ENCODE results near the gene PLXNB2. TPM values are rescaled to one million over a fixed set of nuclear protein-coding genes. Genes with fewer than 3 reads are reported as not detected.
A peak's percentile ranks its signal among the peaks of the same experiment; 100 is the strongest.

Gene PLXNB2
- total RNA-seq, 1 experiment from 2014 or later, result 260 TPM

- intact Hi-C loops (cut with micrococcal nuclease; ENCODE audit: unreplicated experiment), result loop anchor here (1.0 kb wide), 3 partner anchors 11 to 38 kb away; no protein-coding TSS in a partner anchor
- no TSS peak for BruUV-seq (replicated peaks)
- Histone ChIP-seq H3K9me3 (ENCODE audit: insufficient read depth, low read depth) (no peaks in the 10 kb centered on the region), H3K4me1 (replicated peaks; ENCODE audit: insufficient read depth) (peaks cover 57% of the 10 kb centered on the region), H3K79me2 (ENCODE audit: low read depth) (peaks cover 72% of the 10 kb centered on the region), H3K27ac (peak overlapping the region; percentile 92), H3K36me3 (ENCODE audit: low read depth) (peaks cover 10% of the 10 kb centered on the region; the same call in 1 of the 2 replicates), H3K27me3 (ENCODE audit: insufficient read depth, low read depth) (no peaks in the 10 kb centered on the region), H3F3A (ENCODE audit: insufficient read depth, low read depth) (peaks cover 41% of the 10 kb centered on the region), H3K4me2 (peak overlapping the region; percentile 98), H2AFZ (no peak overlapping the region), H3K9me2 (ENCODE audit: insufficient read depth) (no peaks in the 10 kb centered on the region), H4K20me1 (ENCODE audit: insufficient read depth) (peaks cover 49% of the 10 kb centered on the region), H3K4me3 (peak overlapping the region; percentile 88; the same call in 1 of the 2 replicates)
- peak; percentile 94 to 95 for DNase-seq
- POLR2A ChIA-PET (ENCODE audit: unreplicated experiment), result interaction anchor here (0.5 to 1.8 kb wide), 4 partner anchors 9 to 53 kb away, joined by 3 to 12 read pairs (median 5); partner anchors contain the start of genes HDAC10 and MAPK11
- TF ChIP-seq, protein P1, sequence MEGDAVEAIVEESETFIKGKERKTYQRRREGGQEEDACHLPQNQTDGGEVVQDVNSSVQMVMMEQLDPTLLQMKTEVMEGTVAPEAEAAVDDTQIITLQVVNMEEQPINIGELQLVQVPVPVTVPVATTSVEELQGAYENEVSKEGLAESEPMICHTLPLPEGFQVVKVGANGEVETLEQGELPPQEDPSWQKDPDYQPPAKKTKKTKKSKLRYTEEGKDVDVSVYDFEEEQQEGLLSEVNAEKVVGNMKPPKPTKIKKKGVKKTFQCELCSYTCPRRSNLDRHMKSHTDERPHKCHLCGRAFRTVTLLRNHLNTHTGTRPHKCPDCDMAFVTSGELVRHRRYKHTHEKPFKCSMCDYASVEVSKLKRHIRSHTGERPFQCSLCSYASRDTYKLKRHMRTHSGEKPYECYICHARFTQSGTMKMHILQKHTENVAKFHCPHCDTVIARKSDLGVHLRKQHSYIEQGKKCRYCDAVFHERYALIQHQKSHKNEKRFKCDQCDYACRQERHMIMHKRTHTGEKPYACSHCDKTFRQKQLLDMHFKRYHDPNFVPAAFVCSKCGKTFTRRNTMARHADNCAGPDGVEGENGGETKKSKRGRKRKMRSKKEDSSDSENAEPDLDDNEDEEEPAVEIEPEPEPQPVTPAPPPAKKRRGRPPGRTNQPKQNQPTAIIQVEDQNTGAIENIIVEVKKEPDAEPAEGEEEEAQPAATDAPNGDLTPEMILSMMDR (conservative IDR thresholded peaks at IDR 0.05), result no peak
- no peak for TF ChIP-seq EZH2 (IDR thresholded peaks at IDR 0.05; ENCODE audit: low read depth)
- CTCF ChIA-PET, result interaction anchor here (0.7 to 1.7 kb wide), 5 partner anchors 9 to 33 kb away, joined by 3 to 8 read pairs (median 4); no protein-coding TSS in a partner anchor
Measured at GRCh38 chr22:50303848-50304527, 3.5 kb downstream of the PLXNB2 start.

DNA sequence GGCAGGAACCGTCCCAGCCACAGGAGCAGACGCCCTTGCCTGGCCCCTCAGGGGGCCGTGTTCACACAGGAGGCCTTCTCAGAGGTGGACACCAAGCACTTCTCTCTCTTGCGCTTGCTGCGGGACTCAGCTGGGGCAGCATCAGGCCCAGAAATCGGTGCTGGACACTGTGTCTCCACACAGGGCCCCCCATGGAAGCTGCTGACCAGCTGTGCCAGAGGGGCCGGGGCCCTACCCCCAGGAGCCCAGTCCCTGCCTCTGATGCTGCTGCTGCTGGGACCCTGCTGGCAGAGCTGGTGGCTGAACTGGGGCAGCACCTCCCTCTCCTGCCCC lies 4.0 kb downstream of the PLXNB2 start:
- Histone ChIP-seq H3K79me2 (ENCODE audit: low read depth) (peaks cover 77% of the 10 kb centered on the region), H4K20me1 (ENCODE audit: insufficient read depth) (peaks cover 54% of the 10 kb centered on the region), H2AFZ (no peak overlapping the region), H3K9me2 (ENCODE audit: insufficient read depth) (no peaks in the 10 kb centered on the region), H3F3A (ENCODE audit: insufficient read depth, low read depth) (peaks cover 40% of the 10 kb centered on the region), H3K9me3 (ENCODE audit: insufficient read depth, low read depth) (no peaks in the 10 kb centered on the region), H3K27me3 (ENCODE audit: insufficient read depth, low read depth) (no peaks in the 10 kb centered on the region), H3K4me1 (replicated peaks; ENCODE audit: insufficient read depth) (peaks cover 62% of the 10 kb centered on the region), H3K4me2 (peak overlapping the region; percentile 98), H3K27ac (peak overlapping the region; percentile 92), H3K4me3 (peak overlapping the region; percentile 88; the same call in 1 of the 2 replicates), H3K36me3 (ENCODE audit: low read depth) (peaks cover 10% of the 10 kb centered on the region; the same call in 1 of the 2 replicates)
- intact Hi-C loops (cut with micrococcal nuclease; ENCODE audit: unreplicated experiment), result no loop called here
- TF ChIP-seq, protein P1 (conservative IDR thresholded peaks at IDR 0.05), result no peak
- no peak for TF ChIP-seq EZH2 (IDR thresholded peaks at IDR 0.05; ENCODE audit: low read depth)
- ChIA-PET POLR2A (ENCODE audit: unreplicated experiment) (interaction anchor here (0.5 to 1.8 kb wide), 3 partner anchors 8 to 53 kb away, joined by 3 to 12 read pairs (median 7); partner anchors contain the start of gene HDAC10), CTCF (interaction anchor here (0.7 to 0.9 kb wide), 3 partner anchors 10 to 32 kb away, joined by 3 to 8 read pairs (median 4); no protein-coding TSS in a partner anchor)
- no peak for DNase-seq
- no TSS peak for BruUV-seq (replicated peaks)

DNA sequence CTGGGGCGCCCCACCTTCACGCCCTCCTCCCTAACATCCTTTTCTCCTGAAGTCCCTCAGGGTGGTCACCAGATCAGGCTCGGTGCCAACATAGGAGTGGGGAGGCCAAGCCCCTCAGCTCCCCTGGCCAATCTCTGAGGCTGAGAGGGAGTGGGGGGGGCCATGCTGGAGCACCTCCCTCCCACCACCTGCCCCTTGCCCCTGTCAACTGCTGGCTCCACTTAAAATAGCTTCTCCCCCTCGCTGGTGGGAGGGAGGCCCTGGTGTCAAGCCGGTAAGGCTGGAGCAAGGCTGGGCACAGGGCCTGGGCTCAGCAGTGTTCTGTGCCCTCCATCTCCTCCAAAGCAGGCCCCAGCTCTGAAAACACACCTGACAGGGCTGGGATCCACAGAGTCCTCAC lies 4.9 kb downstream of the PLXNB2 start:
- POLR2A ChIA-PET (ENCODE audit: unreplicated experiment), result no interaction called here

More for the DNA sequence above, 4.9 kb downstream of the PLXNB2 start:
- DNase-seq, result no peak
- Histone ChIP-seq H3K9me3 (ENCODE audit: insufficient read depth, low read depth) (no peaks in the 10 kb centered on the region), H3K4me3 (no peak overlapping the region), H3K79me2 (ENCODE audit: low read depth) (peaks cover 86% of the 10 kb centered on the region), H2AFZ (no peak overlapping the region), H4K20me1 (ENCODE audit: insufficient read depth) (peaks cover 63% of the 10 kb centered on the region), H3K27me3 (ENCODE audit: insufficient read depth, low read depth) (no peaks in the 10 kb centered on the region), H3K4me1 (replicated peaks; ENCODE audit: insufficient read depth) (peaks cover 58% of the 10 kb centered on the region), H3K4me2 (peak overlapping the region; percentile 98), H3K9me2 (ENCODE audit: insufficient read depth) (no peaks in the 10 kb centered on the region), H3K27ac (peak overlapping the region; percentile 92), H3K36me3 (ENCODE audit: low read depth) (peaks cover 10% of the 10 kb centered on the region; the same call in 1 of the 2 replicates), H3F3A (ENCODE audit: insufficient read depth, low read depth) (peaks cover 42% of the 10 kb centered on the region)
- TF ChIP-seq, protein P1 (conservative IDR thresholded peaks at IDR 0.05), result no peak
- TF ChIP-seq EZH2 (IDR thresholded peaks at IDR 0.05; ENCODE audit: low read depth), result no peak
- intact Hi-C loops (cut with micrococcal nuclease; ENCODE audit: unreplicated experiment), result no loop called here
- CTCF ChIA-PET, result interaction anchor here (1.0 kb wide), 1 partner anchor 40 kb away, joined by 5 read pairs; no protein-coding TSS in a partner anchor
- no TSS peak for BruUV-seq (replicated peaks)
